ENCODE data around the gene TUBA4A.

DNA sequence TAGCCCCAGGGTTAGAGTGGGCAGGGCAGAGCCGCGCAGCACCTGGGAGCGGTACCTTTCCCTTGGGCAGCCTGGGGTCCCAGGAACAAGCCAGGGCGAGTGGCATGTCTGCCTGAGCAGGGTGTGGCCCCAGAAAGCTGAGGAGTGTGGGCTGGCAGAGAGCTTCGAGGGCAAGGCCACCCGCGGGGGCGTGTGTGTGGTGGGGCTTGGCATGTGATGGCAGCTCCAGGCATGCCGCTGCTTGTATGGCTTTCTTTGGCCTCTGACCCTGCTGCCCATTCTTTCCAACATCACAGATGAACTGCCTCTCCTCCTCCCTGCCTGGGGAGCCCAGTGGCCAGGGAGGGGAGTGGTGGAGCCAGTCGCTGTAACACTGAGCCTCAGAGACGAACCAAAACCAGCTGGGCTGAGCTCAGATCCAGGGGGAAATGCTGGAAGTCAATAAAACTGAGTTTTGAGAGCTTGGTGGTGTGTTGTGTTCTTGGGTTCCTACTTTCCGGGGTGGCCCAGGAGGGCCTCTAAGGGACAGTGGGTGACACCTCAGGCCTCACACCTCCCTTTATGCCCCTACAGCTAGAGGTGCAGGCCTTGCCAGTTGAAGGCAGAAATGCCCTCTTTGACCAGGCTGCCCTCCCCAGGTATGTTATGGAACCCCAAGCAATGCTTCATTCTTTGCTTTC is 32.9 kb upstream of the TUBA4A start:
- TF ChIP-seq, protein P1, sequence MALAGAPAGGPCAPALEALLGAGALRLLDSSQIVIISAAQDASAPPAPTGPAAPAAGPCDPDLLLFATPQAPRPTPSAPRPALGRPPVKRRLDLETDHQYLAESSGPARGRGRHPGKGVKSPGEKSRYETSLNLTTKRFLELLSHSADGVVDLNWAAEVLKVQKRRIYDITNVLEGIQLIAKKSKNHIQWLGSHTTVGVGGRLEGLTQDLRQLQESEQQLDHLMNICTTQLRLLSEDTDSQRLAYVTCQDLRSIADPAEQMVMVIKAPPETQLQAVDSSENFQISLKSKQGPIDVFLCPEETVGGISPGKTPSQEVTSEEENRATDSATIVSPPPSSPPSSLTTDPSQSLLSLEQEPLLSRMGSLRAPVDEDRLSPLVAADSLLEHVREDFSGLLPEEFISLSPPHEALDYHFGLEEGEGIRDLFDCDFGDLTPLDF (CRISPR knock-in tag; IDR thresholded peaks at IDR 0.05), result no peak
- TF ChIP-seq CTCF (IDR thresholded peaks at IDR 0.05) (no peak), SMAD3 (CRISPR knock-in tag; IDR thresholded peaks at IDR 0.05; ENCODE audit: borderline replicate concordance) (no peak), USF1 (CRISPR knock-in tag; IDR thresholded peaks at IDR 0.05) (no peak), HMGXB4 (CRISPR knock-in tag; IDR thresholded peaks at IDR 0.05) (no peak), TP53 (CRISPR knock-in tag; IDR thresholded peaks at IDR 0.05) (no peak), MAX (CRISPR knock-in tag; IDR thresholded peaks at IDR 0.05) (no peak), ZNF138 (CRISPR knock-in tag; conservative IDR thresholded peaks at IDR 0.05) (no peak)

Data from WTC11 (cell line).